ENCODE data around the gene WDR86.

- no peak for TF ChIP-seq CTCF (IDR thresholded peaks at IDR 0.05; ENCODE audit: low read depth, low read length, poor library complexity, severe bottlenecking)
- no peak for TF ChIP-seq EZH2phosphoT487 (IDR thresholded peaks at IDR 0.05; ENCODE audit: borderline replicate concordance, low read length)
Measured at GRCh38 chr7:151406886-151407583, 2.8 kb downstream of the WDR86 start.

All from DOHH2 (cell line).